GM12801 (cell line): ENCODE data around the gene DMD.

Experiments
- TF ChIP-seq, protein P1 (sequence below): IDR thresholded peaks from one replicate; pipeline ENCODE4 v1.5.1; 2011; ENCODE audit warnings: control low read depth; ENCODE audit not compliant: insufficient read length; ENCODE audit errors: extremely low read depth

Gene DMD

DNA sequence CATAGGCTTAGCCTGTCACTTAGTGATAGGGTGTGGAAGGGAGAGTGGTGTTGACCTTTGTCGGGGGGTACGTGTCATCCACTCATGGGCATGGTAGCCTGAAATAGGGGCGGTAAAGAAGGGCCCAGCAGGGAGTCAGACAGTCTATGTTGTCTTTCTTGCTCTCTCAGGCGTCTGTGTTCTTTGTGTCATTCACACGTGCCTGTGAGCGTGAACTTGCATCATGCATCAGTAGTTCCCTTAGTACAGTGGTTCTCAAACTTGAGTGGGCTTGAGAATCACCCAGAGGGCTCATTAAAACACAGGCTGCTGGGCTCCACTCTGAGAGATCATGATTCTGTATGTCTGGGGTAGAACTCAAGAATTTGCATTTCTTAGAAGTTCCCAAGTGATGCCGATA, 1688.6 kb downstream of the DMD start:
- TF ChIP-seq, protein P1, sequence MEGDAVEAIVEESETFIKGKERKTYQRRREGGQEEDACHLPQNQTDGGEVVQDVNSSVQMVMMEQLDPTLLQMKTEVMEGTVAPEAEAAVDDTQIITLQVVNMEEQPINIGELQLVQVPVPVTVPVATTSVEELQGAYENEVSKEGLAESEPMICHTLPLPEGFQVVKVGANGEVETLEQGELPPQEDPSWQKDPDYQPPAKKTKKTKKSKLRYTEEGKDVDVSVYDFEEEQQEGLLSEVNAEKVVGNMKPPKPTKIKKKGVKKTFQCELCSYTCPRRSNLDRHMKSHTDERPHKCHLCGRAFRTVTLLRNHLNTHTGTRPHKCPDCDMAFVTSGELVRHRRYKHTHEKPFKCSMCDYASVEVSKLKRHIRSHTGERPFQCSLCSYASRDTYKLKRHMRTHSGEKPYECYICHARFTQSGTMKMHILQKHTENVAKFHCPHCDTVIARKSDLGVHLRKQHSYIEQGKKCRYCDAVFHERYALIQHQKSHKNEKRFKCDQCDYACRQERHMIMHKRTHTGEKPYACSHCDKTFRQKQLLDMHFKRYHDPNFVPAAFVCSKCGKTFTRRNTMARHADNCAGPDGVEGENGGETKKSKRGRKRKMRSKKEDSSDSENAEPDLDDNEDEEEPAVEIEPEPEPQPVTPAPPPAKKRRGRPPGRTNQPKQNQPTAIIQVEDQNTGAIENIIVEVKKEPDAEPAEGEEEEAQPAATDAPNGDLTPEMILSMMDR, result no peak

DNA sequence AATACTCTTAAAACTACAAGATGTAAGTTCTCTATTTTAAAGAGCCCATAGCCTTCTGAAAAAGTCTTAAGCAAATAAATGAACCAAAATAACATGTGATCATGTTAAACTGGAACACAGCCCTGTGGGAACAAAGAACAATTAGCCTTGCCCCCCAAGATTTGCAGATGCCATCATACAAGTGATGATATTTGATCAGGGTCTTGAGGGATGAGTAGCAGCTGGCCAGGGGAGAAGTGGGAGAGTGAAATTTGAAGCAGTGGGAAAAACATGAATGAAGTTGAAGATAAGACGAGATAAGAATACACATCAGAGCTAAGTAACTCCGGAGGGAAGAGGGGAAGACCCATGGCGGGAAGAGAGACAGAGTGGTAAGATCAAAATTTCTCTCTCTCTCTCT, 1689.4 kb downstream of the DMD start:
- TF ChIP-seq, protein P1, result no peak

DNA sequence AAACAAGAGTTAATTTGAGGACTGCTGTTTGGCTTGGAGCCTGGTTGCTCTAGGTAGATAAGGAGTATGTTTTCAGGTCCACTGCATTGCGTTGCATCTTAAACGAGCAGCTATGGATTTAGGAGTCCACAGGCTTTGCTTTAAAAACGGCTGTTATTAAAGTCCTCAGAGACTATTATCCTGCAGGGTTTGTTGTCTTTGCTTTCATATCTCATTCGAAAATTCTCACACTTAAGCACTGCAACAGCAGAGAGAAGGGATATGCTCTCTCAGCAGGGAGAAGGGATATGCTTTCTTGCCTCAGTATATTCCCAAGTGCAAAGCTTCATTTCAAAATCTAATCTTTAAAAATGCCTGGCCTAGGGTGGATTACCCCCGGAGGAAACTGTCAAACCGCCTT, 1694.8 kb downstream of the DMD start:
- TF ChIP-seq, protein P1, result no peak

DNA sequence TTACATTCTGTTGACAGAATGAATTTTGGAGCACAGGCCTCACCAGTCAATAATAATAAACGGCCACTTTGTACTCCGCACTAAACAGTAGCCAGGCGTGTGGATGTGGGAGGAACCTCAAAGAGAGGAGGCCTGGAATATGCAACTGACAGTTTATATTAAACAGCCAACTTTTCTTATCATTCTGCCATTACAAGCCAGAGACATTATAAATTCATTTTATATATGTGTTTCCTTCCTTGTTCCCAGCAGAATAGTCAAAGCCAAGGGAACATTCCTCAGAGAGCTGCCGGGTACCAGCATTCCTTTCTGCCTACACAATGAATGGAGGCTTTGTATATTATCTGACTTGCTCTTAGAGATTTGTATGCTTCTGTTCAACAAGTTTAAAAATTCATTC, 1703.0 kb downstream of the DMD start:
- TF ChIP-seq, protein P1, result no peak

DNA sequence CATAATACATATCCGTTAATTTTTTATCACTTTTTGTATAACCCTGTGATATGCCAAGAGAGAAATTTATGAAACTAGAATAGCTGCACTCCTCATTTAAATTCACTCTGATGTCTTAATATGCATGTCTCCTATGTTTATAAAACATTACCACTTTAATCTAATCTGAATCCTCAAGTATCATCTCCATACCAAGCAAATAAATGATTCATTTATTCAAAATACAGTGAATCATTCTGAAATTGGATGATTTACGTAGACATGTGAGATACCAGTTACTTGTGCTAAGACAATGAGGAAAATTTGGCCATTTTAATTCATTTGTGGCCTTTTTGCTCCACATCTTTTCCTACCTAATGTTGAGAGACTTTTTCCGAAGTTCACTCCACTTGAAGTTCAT, 1704.4 kb downstream of the DMD start:
- TF ChIP-seq, protein P1, result no peak

DNA sequence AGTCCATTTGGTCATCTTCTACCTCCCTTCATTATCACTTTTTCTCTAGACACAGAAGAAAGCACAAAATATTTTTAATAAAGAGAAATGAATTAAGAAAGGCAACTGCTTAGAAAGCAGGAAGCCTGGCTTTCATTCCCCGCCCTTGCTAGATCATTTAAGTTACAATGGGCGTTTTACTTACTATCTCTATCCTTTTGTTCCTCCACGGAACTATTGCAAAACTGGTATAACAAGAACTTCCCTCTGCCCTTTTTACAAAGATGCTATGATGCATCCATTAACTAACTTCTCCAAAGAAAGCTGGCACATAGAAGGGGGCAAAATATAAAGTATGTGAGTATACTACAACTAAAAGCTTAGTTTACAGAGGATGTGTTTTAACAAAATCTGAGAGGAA, 1705.0 kb downstream of the DMD start:
- TF ChIP-seq, protein P1, result no peak

DNA sequence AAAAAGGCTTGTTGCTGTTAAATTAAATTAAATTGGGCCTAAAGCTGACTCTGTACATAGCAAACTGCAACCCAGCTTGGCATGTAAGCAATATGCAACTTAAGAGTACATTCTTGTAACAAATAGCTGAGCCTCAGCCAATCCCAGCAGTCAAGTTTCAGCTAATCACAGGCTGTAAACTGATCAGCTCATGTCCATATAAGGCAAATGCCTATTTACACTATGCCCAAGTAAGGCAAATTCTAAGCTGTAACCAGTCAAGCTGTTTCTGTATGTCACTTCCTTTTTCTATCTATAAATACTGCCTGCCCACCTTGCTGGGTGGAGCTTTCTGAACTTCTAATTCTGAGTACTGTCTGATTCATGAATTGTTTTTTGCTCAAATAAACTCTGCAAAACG, 1710.4 kb downstream of the DMD start:
- TF ChIP-seq, protein P1, result no peak

DNA sequence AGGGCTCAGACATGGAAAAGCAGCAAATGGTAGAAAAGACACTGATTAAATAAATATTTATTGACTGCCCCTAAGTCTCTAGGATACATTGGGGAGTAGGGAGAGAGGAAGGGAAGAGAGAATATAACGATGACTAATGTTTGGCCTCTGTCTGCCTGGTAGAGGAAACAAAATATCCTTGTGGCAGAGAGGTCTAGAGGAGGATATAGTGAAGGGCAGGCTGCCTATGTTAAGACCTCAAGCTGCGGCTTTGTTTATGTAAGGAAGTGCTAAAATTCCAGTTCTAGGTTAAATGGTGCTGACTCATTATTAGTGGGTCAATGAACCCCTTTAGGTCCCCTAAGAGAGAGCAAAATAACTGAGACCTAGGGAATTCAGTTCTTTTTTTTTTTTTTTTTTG, 1712.2 kb downstream of the DMD start:
- TF ChIP-seq, protein P1, result no peak
